Hepatocyte (in vitro differentiated cells): Measurements from ENCODE around the gene SPATA32. TPM values are rescaled to one million over a fixed set of nuclear protein-coding genes. Genes with fewer than 3 reads are reported as not detected.

ENCODE experiments used
- DNase-seq: peaks from one replicate; pipeline ENCODE4 v3.0.0-alpha.2; 2016; ENCODE audit warnings: low spot score
- H2AFZ ChIP-seq: fragments of 200-600 bp; sonication (generic); 2 replicates; pipeline ENCODE4 v1.6.0; 2016; ENCODE audit warnings: antibody characterized with exemption, mild to moderate bottlenecking
- H3K27ac ChIP-seq: fragments of 200-600 bp; sonication (generic); 2 replicates; pipeline ENCODE4 v1.5.1; 2016; ENCODE audit warnings: mild to moderate bottlenecking
- H3K27me3 ChIP-seq: fragments of 200-600 bp; sonication (generic); 2 replicates; pipeline ENCODE4 v1.6.1; 2016
- H3K36me3 ChIP-seq: fragments of 200-600 bp; sonication (generic); replicated peaks from 2 replicates; pipeline ENCODE4 v1.5.1; 2016; ENCODE audit warnings: low read depth; ENCODE audit not compliant: insufficient read depth
- H3K4me1 ChIP-seq: fragments of 200-600 bp; sonication (generic); 2 replicates; pipeline ENCODE4 v1.5.1; 2016; ENCODE audit warnings: mild to moderate bottlenecking, moderate library complexity; ENCODE audit not compliant: insufficient read depth
- H3K4me2 ChIP-seq: fragments of 200-600 bp; sonication (generic); 2 replicates; pipeline ENCODE4 v1.6.0; 2016
- H3K4me3 ChIP-seq: fragments of 200-600 bp; sonication (generic); 2 replicates; pipeline ENCODE4 v1.5.1; 2016; ENCODE audit warnings: mild to moderate bottlenecking
- H3K79me2 ChIP-seq: fragments of 200-600 bp; sonication (generic); 2 replicates; pipeline ENCODE4 v1.6.0; 2017; ENCODE audit warnings: mild to moderate bottlenecking
- H3K9me2 ChIP-seq: fragments of 200-600 bp; sonication (generic); replicated peaks from 2 replicates; pipeline ENCODE4 v1.6.0; 2017; ENCODE audit warnings: mild to moderate bottlenecking; ENCODE audit not compliant: insufficient read depth
- H3K9me3 ChIP-seq: fragments of 200-600 bp; sonication (generic); 2 replicates; pipeline ENCODE4 v1.5.1; 2016; ENCODE audit warnings: low read depth, mild to moderate bottlenecking
- H4K20me1 ChIP-seq: fragments of 200-600 bp; sonication (generic); 2 replicates; pipeline ENCODE4 v1.6.0; 2016; ENCODE audit warnings: mild to moderate bottlenecking; ENCODE audit not compliant: insufficient read depth, poor library complexity, severe bottlenecking
- CTCF ChIP-seq: fragments of 200-600 bp; sonication (generic); IDR thresholded peaks from 2 replicates; pipeline ENCODE4 v1.5.1; 2016; ENCODE audit warnings: antibody characterized with exemption, mild to moderate bottlenecking; ENCODE audit not compliant: poor library complexity
- EZH2 ChIP-seq: fragments of 200-600 bp; sonication (generic); IDR thresholded peaks from 2 replicates; pipeline ENCODE4 v1.6.1; 2016; ENCODE audit warnings: antibody characterized with exemption, mild to moderate bottlenecking, borderline replicate concordance
- EZH2phosphoT487 ChIP-seq: fragments of 200-600 bp; sonication (generic); IDR thresholded peaks from one replicate; pipeline ENCODE4 v1.6.1; 2018; ENCODE audit warnings: antibody characterized with exemption, mild to moderate bottlenecking, low read depth, moderate library complexity; ENCODE audit not compliant: unreplicated experiment, severe bottlenecking
- WGBS: methylation state at CpG from one replicate; pipeline ENCODE4 v1.1.6; 2016; ENCODE audit warnings: low lambda C conversion rate; ENCODE audit errors: missing lambda C conversion rate; 5-methylcytosine and 5-hydroxymethylcytosine counted together
- polyA plus RNA-seq: library from polyadenylated mRNA; unstranded; fragments of >200 nt; fragmentation: Nextera tagmentation; extraction: Ambion mirVana; gene quantifications from 2 replicates; pipeline ENCODE4 v1.2.1, GENCODE V29; 2016
- total RNA-seq: library from RNA; depleted of rRNA; stranded (reverse); fragments of >200 nt; gene quantifications from 2 replicates; pipeline ENCODE4 v1.2.3, GENCODE V29; 2014

Gene SPATA32
- total and polyA plus RNA-seq, 2 experiments from 2014 or later: 0.31 TPM; not detected in 1

GRCh38 chr17:45223539-45224528 is 38.1 kb downstream of the SPATA32 start:
- peaks cover 37% of the 10 kb centered on the region for H3K27me3 ChIP-seq

GRCh38 chr17:45222996-45223538 is 38.8 kb downstream of the SPATA32 start:
- 40% methylated on average over 8 of the region's 8 CpGs for WGBS
- Histone ChIP-seq H3K36me3 (no peaks in the 10 kb centered on the region), H2AFZ (no peak overlapping the region), H3K27me3 (peaks cover 37% of the 10 kb centered on the region), H3K9me2 (no peaks in the 10 kb centered on the region), H3K4me2 (no peak overlapping the region), H4K20me1 (no peaks in the 10 kb centered on the region), H3K4me3 (no peak overlapping the region), H3K27ac (no peak overlapping the region), H3K4me1 (peaks cover 4% of the 10 kb centered on the region), H3K9me3 (no peaks in the 10 kb centered on the region), H3K79me2 (no peaks in the 10 kb centered on the region)
- no peak for DNase-seq
- TF ChIP-seq EZH2phosphoT487 (no peak), EZH2 (no peak), CTCF (no peak)

More at GRCh38 chr17:45223539-45224528, 38.1 kb downstream of the SPATA32 start:
- H3K9me3 ChIP-seq: no peaks in the 10 kb centered on the region
- no peaks in the 10 kb centered on the region for H3K36me3 ChIP-seq
- H4K20me1 ChIP-seq: no peaks in the 10 kb centered on the region
- no peaks in the 10 kb centered on the region for H3K9me2 ChIP-seq
- H3K4me1 ChIP-seq: peaks cover 9% of the 10 kb centered on the region
- no peak overlapping the region for H2AFZ ChIP-seq
- DNase-seq: no peak
- H3K27ac ChIP-seq: no peak overlapping the region
- no peak for TF ChIP-seq EZH2
- TF ChIP-seq CTCF: no peak
- no peak for TF ChIP-seq EZH2phosphoT487
- H3K4me3 ChIP-seq: no peak overlapping the region
- no peaks in the 10 kb centered on the region for H3K79me2 ChIP-seq
- H3K4me2 ChIP-seq: no peak overlapping the region
- WGBS: 92% methylated on average over 12 of the region's 12 CpGs

GRCh38 chr17:45222289-45222995 is 39.5 kb downstream of the SPATA32 start:
- peak overlapping the region; percentile 96 for H3K4me2 ChIP-seq
- no peak for TF ChIP-seq CTCF
- peak; percentile 84 for TF ChIP-seq EZH2
- H3K9me2 ChIP-seq: no peaks in the 10 kb centered on the region
- no peaks in the 10 kb centered on the region for H3K9me3 ChIP-seq
- no peak for DNase-seq
- peaks cover 4% of the 10 kb centered on the region for H3K4me1 ChIP-seq
- H4K20me1 ChIP-seq: no peaks in the 10 kb centered on the region
- no peaks in the 10 kb centered on the region for H3K36me3 ChIP-seq
- peak overlapping the region; percentile 52 for H2AFZ ChIP-seq
- H3K27ac ChIP-seq: no peak overlapping the region
- H3K79me2 ChIP-seq: no peaks in the 10 kb centered on the region
- H3K27me3 ChIP-seq: peaks cover 37% of the 10 kb centered on the region
- peak overlapping the region; percentile 45 for H3K4me3 ChIP-seq
- 8% methylated on average over 27 of the region's 33 CpGs for WGBS
